Transverse colon (tissue), 4 donors: ENCODE results near the gene GOLPH3L.

Source experiments
- CTCF ChIP-seq, 5 experiments: fragments of 200-600 bp in 3 of 5; fragments of 450-650 bp in 2 of 5; sonication (generic) in 3 of 5; IDR thresholded peaks; 1 replicate in 2 of 5; 2 replicates in 3 of 5; pipeline ENCODE4 v1.5.1; 2016 to 2017; ENCODE audit warnings: antibody characterized with exemption in 5 of 5, inconsistent platforms in 3 of 5, mild to moderate bottlenecking in 2 of 5, moderate library complexity in 1 of 5
- POLR2A ChIP-seq: fragments of 450-650 bp; IDR thresholded peaks from one replicate; pipeline ENCODE4 v1.6.1; 2016; ENCODE audit warnings: antibody characterized with exemption, mild to moderate bottlenecking, moderate library complexity
- POLR2AphosphoS5 ChIP-seq, 3 donors: sonication (generic); formaldehyde crosslinking; IDR thresholded peaks; one replicate each; pipeline ENCODE4 v1.6.1; 2016; ENCODE audit warnings: antibody characterized with exemption in 3 of 3

GRCh38 chr1:150661156-150661555, 35.8 kb downstream of the GOLPH3L start:
- TF ChIP-seq CTCF (IDR thresholded peaks at IDR 0.05) (no peak), POLR2A (no peak), POLR2AphosphoS5 (IDR thresholded peaks at IDR 0.05) (no peak)
